ENCODE measurements around the gene C12orf54.

DNA sequence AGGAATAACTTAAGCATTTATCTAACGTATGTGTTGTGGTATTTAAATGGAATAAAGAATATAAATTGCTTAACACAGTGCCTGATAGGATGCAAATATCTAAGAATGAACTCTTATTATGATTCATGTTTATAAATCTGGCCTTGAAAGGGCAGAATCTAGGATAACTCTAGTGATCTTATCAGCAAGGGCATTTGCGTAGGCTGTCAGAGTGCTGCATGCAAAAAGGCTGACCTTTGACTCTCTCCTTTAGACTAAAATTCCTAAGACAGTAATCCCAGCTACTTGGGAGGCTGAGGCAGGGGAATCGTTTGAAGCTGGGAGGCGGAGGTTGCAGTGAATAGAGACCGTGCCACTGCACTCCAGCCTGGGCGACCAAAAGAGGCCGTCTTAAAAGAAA is 41.2 kb upstream of the C12orf54 start:
- TF ChIP-seq, protein P1, sequence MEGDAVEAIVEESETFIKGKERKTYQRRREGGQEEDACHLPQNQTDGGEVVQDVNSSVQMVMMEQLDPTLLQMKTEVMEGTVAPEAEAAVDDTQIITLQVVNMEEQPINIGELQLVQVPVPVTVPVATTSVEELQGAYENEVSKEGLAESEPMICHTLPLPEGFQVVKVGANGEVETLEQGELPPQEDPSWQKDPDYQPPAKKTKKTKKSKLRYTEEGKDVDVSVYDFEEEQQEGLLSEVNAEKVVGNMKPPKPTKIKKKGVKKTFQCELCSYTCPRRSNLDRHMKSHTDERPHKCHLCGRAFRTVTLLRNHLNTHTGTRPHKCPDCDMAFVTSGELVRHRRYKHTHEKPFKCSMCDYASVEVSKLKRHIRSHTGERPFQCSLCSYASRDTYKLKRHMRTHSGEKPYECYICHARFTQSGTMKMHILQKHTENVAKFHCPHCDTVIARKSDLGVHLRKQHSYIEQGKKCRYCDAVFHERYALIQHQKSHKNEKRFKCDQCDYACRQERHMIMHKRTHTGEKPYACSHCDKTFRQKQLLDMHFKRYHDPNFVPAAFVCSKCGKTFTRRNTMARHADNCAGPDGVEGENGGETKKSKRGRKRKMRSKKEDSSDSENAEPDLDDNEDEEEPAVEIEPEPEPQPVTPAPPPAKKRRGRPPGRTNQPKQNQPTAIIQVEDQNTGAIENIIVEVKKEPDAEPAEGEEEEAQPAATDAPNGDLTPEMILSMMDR (IDR thresholded peaks at IDR 0.05 in 4 of 5, conservative IDR thresholded peaks at IDR 0.05 in 1 of 5) = no peak
- TF ChIP-seq POLR2A (IDR thresholded peaks at IDR 0.05) = no peak

Measured in gastrocnemius medialis (tissue), 4 donors.